Mucosa of descending colon (tissue), 3 donors: Measurements from ENCODE around the gene GIPC2. TPM values are rescaled to one million over a fixed set of nuclear protein-coding genes. Genes with fewer than 3 reads are reported as not detected.
"Not testable (repeated sequence)": the region's sequence is repeated elsewhere in the genome, so short reads cannot be mapped to it uniquely, and the experiment has no call there.

ENCODE experiments used
- ATAC-seq: fragments of 200-7000 bp; cut with Tn5 transposase; one replicate; pipeline ENCODE4 v1.9.1; 2020; ENCODE audit warnings: mild to moderate bottlenecking, moderate library complexity
- DNase-seq, 3 donors: peaks; one replicate each; pipeline ENCODE4 v3.0.0-alpha.2; 2020
- H3K36me3 ChIP-seq: fragments of 200-600 bp; one replicate; pipeline ENCODE4 v1.8.0; 2021; ENCODE audit warnings: low read depth, mild to moderate bottlenecking
- H3K4me1 ChIP-seq: fragments of 200-600 bp; one replicate; pipeline ENCODE4 v1.8.0; 2021; ENCODE audit warnings: low read depth, mild to moderate bottlenecking
- H3K4me3 ChIP-seq: fragments of 200-600 bp; one replicate; pipeline ENCODE4 v1.8.0; 2021; ENCODE audit warnings: mild to moderate bottlenecking
- H3K9me3 ChIP-seq: fragments of 200-600 bp; one replicate; pipeline ENCODE4 v1.8.0; 2021; ENCODE audit warnings: mild to moderate bottlenecking
- intact Hi-C, 2 donors: fragments of 100-400 bp; cut with DNase I in 1 of 2; cut with micrococcal nuclease in 1 of 2; formaldehyde crosslinking; loops; one replicate each; pipeline versions ENCODE4 v1.11.0 to v1.11.1; 2022; cut with DNase I, micrococcal nuclease
- long read RNA-seq, 2 donors: library from polyadenylated mRNA; unstranded; transcript quantifications; one replicate each; pipeline ENCODE4 v2.0.0, GENCODE V29; 2019 to 2021
- total RNA-seq, 3 donors: library from RNA; stranded (reverse); fragmentation: NEBNext Ultra II Directional in 2 of 3; extraction: Animal tissue kit (Norgen Biotek cat#: 25700) in 2 of 3; gene quantifications; one replicate each; pipeline versions ENCODE4 v1.2.1 to v1.2.4, GENCODE V29; 2021 to 2023
- TF ChIP-seq, protein P1 (sequence below): fragments of 200-600 bp; IDR thresholded peaks from one replicate; pipeline ENCODE4 v1.8.0; 2022; ENCODE audit warnings: antibody characterized with exemption, mild to moderate bottlenecking
- donor health status: DM: no; HTN: no; CAD: no; lungs with moderate emphysema.
- donor health status: DM: no; HTN: no; CAD: no.
- donor health status: DM: no; HTN: yes; CAD: no.

Gene GIPC2, protein sequence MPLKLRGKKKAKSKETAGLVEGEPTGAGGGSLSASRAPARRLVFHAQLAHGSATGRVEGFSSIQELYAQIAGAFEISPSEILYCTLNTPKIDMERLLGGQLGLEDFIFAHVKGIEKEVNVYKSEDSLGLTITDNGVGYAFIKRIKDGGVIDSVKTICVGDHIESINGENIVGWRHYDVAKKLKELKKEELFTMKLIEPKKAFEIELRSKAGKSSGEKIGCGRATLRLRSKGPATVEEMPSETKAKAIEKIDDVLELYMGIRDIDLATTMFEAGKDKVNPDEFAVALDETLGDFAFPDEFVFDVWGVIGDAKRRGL
- total RNA-seq, result 10 to 100 TPM; 12.8 to 34.7 (median 27.9) TPM
- long read RNA-seq, donor 1, transcript GIPC2-201 (6 exons, 3,847 nt), result major isoform, 29 of 40 reads
- long read RNA-seq, donor 1, partial matches to known transcripts, result 0 of 40 reads
- long read RNA-seq, donor 1, other reads (novel, unspliced or antisense), result 11 of 40 reads
- long read RNA-seq, donor 2, transcript GIPC2-201 (6 exons, 3,847 nt), result major isoform, 14 of 35 reads
- long read RNA-seq, donor 2, partial matches to known transcripts, result 6 of 35 reads
- long read RNA-seq, donor 2, other reads (novel, unspliced or antisense), result 15 of 35 reads

DNA sequence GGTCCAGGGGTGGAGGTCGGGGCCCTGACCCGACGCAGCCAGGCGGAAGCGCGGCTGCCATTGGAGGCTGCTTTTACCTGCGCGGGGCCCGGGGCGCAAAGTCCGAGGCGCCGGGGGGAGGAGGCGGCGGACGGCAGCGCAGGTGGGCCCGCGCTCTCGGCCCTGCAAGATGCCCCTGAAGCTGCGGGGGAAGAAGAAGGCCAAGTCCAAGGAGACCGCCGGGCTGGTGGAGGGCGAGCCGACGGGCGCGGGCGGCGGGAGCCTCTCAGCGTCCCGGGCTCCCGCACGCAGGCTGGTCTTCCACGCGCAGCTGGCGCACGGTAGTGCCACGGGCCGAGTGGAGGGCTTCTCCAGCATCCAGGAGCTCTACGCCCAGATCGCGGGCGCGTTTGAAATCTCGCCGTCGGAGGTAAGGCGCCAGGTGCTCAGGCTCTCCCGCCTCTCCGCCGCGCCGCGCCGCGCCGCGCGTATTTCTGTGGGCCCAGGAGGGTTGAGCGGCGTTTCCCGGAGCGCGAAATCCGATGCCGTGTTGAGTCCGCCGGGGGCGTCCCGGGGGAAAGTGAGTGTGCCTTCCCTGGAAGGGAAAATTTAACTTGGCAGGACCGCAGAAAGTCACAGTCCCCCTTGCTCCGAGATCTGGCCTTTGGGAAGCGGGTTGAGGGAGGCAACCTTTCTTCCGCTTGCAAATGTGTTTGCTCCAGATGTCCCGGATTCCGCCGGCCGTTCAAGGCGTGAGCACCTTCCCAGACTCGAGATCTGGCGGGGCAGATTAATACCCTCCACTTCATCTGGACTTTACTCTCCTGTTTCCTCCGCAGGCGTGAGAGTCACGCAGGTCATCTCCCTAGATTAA, at the start of gene GIPC2:
GIPC2 (plus strand) TSS at position 41 of the 853 bp plus-strand sequence; CDS start at position 170, 129 bp downstream.
- TF ChIP-seq, protein P1, sequence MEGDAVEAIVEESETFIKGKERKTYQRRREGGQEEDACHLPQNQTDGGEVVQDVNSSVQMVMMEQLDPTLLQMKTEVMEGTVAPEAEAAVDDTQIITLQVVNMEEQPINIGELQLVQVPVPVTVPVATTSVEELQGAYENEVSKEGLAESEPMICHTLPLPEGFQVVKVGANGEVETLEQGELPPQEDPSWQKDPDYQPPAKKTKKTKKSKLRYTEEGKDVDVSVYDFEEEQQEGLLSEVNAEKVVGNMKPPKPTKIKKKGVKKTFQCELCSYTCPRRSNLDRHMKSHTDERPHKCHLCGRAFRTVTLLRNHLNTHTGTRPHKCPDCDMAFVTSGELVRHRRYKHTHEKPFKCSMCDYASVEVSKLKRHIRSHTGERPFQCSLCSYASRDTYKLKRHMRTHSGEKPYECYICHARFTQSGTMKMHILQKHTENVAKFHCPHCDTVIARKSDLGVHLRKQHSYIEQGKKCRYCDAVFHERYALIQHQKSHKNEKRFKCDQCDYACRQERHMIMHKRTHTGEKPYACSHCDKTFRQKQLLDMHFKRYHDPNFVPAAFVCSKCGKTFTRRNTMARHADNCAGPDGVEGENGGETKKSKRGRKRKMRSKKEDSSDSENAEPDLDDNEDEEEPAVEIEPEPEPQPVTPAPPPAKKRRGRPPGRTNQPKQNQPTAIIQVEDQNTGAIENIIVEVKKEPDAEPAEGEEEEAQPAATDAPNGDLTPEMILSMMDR, result no peak
- ATAC-seq (peak; percentile 91), DNase-seq (peak; percentile 74 to 82 (median 76))
- H3K4me1 ChIP-seq, result peaks cover 13% of the 10 kb centered on the region
- H3K4me3 ChIP-seq, result peak within 1 kb of the TSS; percentile 58
- H3K9me3 ChIP-seq, result no peaks in the 10 kb centered on the region
- H3K36me3 ChIP-seq, result no peaks in the 10 kb centered on the region
- intact Hi-C loops, result no loop called here

DNA sequence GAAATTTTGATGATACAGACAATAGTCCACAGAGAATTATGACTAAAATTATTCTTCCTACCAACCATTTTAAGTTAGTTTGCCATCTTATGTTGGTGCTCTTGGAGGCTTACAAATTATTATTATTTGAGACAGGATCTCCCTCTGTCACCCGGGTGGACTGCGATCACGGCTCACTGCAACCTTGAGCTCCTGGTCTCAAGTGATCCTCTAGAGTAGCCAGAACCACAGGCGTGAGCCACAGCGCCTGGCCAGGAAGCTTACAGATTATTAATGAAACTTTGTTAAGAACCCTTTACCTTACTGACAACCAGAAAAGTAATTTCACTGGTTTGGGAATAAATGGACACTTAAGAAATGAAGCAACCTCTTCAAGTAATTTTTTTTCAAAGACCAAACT, 49.0 kb upstream of the GIPC2 start:
- ATAC-seq (no peak), DNase-seq (no peak)
- Histone ChIP-seq H3K4me1 (peaks cover 5% of the 10 kb centered on the region), H3K4me3 (no peak overlapping the region), H3K9me3 (no peaks in the 10 kb centered on the region), H3K36me3 (no peaks in the 10 kb centered on the region)
- intact Hi-C loops, result no loop called here
- TF ChIP-seq, protein P1, result no peak

DNA sequence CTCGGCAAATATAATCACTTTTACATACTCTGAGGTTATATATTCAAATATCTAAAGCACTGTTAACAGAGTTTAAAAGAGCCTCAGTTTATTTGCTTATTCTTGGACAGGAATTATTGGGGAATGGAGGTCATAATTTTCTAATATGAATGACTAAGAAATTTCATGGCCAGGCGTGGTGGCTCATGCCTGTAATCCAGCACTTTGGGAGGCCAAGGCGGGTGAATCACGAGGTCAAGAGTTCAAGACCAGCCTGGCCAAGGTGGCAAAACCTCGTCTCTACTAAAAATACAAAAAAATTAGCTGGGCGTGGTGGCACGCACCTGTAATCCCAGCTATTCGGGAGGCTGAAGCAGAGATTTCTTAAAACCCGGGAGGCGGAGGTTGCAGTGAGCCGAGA, 45.2 kb upstream of the GIPC2 start:
- H3K36me3 ChIP-seq, H3K4me1 ChIP-seq, DNase-seq, H3K9me3 ChIP-seq, ATAC-seq, intact Hi-C loops, H3K4me3 ChIP-seq: not testable (repeated sequence)

DNA sequence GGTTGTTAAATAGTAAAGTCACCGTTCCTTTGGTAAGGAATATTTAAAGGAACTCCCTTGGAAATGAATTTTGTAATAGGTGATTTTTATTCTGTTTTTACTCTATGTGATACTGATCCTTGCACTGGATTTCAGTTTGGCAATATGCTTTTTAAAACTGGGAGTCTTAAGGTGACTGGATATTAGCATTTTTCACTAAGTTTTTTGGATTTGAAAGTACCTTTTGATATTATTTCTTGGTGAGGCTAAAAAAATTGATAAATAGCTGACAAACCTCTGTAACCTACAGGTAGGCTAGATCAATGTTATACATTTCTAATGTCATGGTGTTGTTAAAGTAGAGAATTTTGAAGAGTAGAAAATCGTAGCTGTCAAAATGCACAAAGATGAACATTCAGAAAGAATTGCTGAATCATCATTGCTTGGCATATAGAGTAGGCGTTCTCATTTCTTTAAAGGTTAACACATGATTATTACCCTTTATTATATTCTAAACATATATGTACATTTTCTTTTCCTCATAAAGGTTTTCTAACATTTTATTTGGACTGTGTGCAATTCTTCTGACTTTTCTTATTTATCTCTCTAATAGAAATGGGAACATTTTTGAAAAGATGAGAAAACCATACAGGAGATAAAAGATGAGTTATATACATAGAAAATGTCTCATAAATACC, 42.6 kb upstream of the GIPC2 start:
- intact Hi-C loops, result no loop called here
- no peaks in the 10 kb centered on the region for H3K4me1 ChIP-seq
- DNase-seq (no peak), ATAC-seq (no peak)
- no peaks in the 10 kb centered on the region for H3K36me3 ChIP-seq
- no peaks in the 10 kb centered on the region for H3K9me3 ChIP-seq
- H3K4me3 ChIP-seq, result no peak overlapping the region
- TF ChIP-seq, protein P1, result no peak

DNA sequence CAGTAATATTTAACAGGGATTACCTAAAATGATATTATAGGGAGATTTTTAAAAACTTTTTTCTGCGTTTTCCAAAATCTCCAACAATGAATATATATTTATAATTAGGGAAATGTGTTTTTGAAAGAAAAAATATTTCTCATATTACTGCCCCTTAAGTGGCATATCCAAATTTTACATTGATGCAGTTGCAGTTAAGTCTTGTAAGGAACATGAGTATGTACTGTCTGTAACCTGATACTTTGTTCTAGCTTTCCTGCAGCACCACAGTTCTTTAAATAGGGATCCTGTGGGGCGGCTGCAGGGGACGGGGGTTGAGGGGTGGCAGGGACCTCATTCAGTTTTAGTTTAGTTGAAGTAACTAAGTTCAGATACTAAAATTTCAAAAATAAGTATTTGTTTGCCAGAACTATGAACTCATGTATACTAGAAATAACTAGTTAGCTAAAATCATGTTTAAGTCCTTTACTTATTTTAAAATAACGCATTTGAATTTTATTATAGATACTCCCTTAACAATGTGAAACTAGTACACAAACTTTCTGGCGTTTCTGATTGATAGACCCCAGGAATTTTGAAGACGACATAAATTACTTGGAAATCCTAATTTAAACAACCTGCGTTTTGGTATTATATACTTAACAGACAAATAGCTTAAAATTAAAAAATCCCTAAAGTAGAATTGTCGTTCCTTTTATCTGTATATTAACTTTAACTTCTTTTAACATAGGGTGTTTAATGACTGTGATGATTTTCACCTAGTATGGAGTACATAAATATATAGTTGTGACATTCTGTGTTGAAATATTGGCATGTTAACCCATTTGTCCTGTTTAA, 41.7 kb upstream of the GIPC2 start:
- no peaks in the 10 kb centered on the region for H3K4me1 ChIP-seq
- intact Hi-C loops, result no loop called here
- H3K36me3 ChIP-seq, result no peaks in the 10 kb centered on the region
- no peaks in the 10 kb centered on the region for H3K9me3 ChIP-seq
- DNase-seq (peak; percentile 45 to 55 (median 53)), ATAC-seq (peak; percentile 59)
- peak overlapping the region; percentile 12 for H3K4me3 ChIP-seq
- TF ChIP-seq, protein P1, result no peak
